HG03520 (cell line): Measurements from ENCODE around the gene ADGRG7.
"Not testable (repeated sequence)": the region's sequence is repeated elsewhere in the genome, so short reads cannot be mapped to it uniquely, and the experiment has no call there.

Source experiments
- ATAC-seq: cut with Tn5 transposase; IDR thresholded peaks from one replicate; pipeline ENCODE4 v1.9.1; 2021; ENCODE audit warnings: mild to moderate bottlenecking, moderate library complexity; ENCODE audit not compliant: unreplicated experiment

The ADGRG7 gene, protein sequence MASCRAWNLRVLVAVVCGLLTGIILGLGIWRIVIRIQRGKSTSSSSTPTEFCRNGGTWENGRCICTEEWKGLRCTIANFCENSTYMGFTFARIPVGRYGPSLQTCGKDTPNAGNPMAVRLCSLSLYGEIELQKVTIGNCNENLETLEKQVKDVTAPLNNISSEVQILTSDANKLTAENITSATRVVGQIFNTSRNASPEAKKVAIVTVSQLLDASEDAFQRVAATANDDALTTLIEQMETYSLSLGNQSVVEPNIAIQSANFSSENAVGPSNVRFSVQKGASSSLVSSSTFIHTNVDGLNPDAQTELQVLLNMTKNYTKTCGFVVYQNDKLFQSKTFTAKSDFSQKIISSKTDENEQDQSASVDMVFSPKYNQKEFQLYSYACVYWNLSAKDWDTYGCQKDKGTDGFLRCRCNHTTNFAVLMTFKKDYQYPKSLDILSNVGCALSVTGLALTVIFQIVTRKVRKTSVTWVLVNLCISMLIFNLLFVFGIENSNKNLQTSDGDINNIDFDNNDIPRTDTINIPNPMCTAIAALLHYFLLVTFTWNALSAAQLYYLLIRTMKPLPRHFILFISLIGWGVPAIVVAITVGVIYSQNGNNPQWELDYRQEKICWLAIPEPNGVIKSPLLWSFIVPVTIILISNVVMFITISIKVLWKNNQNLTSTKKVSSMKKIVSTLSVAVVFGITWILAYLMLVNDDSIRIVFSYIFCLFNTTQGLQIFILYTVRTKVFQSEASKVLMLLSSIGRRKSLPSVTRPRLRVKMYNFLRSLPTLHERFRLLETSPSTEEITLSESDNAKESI

DNA sequence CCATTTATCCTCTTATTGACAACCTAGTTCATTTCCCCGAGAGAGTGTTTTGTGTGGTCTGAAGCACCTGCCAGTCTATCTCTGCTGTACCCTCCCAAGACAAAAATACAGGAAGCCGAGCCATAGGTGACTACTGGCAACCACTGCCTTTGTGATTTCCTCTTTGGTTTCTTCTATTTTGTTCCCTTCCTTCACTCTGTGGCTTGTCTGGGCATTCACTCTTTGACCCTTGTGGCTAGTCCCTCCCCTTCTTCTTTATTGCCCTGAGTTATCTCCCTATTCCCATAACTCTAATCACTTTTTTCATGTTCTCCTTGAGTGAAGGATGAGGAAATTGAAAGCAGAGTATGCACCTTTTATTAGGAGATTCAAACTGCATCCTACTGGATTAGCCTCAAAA is at the start of gene ADGRG7:
Gene ADGRG7, plus strand, starts transcription at position 297 of the 400 bp plus-strand sequence. CDS start 256 bp downstream, outside the sequence.
- no peak for ATAC-seq

- no peak for ATAC-seq
Observed at GRCh38 chr3:100560426-100560825, 49.0 kb upstream of the ADGRG7 start.

- ATAC-seq: no peak
Observed at GRCh38 chr3:100561459-100562158, 47.8 kb upstream of the ADGRG7 start.

DNA sequence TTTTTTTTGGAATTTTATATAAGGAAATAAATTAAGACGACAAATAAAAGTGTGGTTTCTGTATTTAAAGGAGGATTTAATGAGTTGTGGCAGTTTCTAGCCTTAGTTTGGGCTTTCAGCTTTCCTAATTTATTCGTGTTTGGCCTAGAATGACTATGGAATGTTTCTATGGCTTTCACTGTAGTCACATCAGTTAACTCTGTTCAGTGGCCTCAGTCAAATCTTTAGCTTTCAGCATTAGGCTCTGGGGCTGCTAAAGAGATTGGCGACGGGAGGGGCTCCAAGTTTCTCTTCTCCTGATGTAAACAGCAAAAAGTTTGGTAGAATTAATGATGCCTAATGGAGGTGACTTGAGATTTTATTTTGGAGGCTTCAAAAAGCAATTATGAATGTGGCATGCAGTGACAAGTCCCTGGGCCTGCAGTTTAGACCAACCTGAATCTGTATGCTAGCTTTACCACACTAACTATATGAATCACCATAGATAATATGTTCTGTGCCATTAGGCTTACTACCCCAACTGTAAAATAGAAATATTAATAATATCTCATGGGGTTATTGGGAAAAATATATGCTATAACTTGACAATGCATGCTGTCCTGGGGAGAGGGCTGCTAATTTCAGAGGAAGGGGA is 47.1 kb upstream of the ADGRG7 start:
- no peak for ATAC-seq

- no peak for ATAC-seq
Observed at GRCh38 chr3:100563228-100563627, 46.2 kb upstream of the ADGRG7 start.

GRCh38 chr3:100563652-100564211 is 45.7 kb upstream of the ADGRG7 start:
- no peak for ATAC-seq

GRCh38 chr3:100570811-100571210 is 38.6 kb upstream of the ADGRG7 start:
- no peak for ATAC-seq

DNA sequence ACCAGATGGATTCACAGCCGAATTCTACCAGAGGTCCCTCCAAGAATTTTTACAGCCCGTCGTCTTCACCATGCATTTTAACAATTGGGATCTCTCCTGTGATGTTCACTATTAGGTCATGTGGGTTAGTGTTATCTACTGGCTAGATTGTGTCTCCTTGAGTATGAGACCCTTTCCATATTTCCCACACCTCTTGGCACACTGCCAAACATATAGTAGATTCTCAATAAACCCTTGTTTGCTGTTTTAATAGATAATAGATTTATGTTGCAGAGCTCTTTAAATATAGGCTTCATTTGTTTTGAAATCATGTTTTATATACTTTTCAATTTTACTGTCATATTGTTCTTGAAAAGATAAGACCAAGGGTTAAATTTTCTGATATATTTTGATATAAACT is 34.9 kb upstream of the ADGRG7 start:
- ATAC-seq: no peak

GRCh38 chr3:100575704-100576103 is 33.7 kb upstream of the ADGRG7 start:
- ATAC-seq: no peak

- no peak for ATAC-seq
Observed at GRCh38 chr3:100577382-100578008, 31.9 kb upstream of the ADGRG7 start.

- ATAC-seq: no peak
Observed at GRCh38 chr3:100578646-100579045, 30.8 kb upstream of the ADGRG7 start.

DNA sequence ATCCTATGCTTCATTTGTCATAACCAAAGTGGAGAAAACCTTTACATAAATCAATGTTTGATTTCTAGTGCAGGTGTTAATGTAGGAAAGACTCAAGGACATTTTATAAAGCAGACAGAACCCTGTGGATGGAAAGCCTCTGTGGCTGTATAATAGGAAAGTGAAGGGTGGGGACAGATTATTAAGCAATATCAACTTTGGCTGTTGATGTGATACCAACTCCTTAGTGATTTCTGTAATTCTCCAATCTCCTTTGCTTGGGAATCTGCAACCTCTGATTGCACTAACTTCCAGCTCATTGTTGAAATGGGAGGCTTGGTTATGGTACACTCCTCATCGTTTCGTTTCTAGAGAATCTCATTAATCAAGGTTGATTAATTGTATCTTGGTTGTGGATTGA is 29.3 kb upstream of the ADGRG7 start:
- ATAC-seq: no peak

DNA sequence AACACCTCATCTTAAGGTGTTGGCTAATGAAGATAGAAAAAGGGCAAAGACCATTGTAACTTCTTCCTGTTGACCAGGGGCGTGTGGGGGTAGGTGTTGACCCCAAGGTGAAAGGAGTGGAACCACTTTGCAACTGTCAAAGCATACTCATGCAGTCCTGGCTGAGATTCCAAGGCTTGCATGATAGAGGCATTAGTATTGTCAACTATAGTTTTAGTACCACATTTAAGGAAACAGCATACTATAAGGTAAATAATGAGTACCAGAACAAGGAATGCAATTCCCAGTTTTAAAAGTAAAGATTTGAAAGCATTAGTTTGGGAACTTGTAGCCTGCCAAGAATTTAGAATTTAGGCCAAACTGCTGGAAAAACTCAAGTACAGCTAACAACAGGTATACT is 27.8 kb upstream of the ADGRG7 start:
- no peak for ATAC-seq

DNA sequence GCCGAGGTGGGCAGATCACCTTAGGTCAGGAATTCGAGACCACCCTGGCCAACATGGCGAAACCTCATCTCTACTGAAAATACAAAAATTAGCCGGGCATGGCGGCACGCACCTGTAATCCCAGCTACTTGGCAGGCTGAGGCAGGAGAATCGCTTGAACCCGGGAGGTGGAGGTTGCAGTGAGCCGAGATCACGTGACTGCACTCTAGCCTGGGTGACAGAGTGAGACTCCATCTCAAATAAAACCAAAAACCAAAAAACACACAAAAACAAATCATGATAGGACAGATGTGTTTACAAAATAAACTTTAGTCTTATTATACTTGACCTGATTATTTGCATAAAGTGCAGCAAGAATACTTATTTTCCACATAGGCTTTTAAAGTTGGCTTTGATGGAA is 27.2 kb upstream of the ADGRG7 start:
- ATAC-seq: not testable (repeated sequence)

DNA sequence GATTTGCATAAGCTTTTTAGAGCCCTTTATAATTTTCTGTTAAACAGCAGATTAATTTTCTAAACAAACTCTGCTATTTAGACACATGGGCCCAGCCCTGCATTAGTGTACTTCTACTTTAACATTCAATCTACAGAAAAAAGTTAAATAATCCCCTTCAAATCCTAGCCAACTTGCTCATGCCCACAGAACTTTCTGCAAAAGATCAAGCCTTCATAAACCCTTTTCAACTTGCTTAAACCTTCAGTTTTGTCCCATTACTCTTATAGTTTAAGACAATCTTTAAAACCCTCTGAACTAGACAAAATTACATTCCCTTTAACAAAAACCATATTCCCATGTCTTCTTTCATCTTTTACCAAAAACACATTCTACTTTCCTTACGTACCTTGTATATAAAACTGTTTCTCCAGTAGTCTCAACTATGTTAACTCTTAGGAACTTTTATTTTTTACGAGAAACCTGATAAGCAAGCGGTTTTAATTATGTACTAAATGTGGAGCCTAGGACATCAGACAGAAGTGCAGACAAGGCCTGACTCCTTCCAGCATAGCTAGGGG is 25.2 kb upstream of the ADGRG7 start:
- no peak for ATAC-seq

- no peak for ATAC-seq
Observed at GRCh38 chr3:100586832-100587231, 22.6 kb upstream of the ADGRG7 start.

DNA sequence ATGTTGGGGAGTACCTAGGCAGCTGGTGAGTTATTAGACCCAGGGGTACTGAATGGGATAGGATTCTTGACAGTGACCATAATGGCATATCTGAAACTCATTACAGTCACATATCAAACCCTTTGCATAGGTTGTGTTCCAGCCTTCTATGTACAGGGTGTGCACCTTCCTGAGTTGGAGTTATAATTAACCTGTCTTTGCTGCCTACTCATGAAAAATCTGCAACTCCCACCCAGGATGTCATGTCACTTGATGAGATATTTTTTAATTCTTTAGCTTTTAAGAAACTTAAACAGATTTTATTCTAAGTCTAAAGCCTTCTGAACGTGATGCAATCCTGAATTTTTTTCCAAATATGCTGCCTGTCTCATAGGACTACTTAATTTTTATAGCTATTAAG is 21.1 kb upstream of the ADGRG7 start:
- no peak for ATAC-seq

DNA sequence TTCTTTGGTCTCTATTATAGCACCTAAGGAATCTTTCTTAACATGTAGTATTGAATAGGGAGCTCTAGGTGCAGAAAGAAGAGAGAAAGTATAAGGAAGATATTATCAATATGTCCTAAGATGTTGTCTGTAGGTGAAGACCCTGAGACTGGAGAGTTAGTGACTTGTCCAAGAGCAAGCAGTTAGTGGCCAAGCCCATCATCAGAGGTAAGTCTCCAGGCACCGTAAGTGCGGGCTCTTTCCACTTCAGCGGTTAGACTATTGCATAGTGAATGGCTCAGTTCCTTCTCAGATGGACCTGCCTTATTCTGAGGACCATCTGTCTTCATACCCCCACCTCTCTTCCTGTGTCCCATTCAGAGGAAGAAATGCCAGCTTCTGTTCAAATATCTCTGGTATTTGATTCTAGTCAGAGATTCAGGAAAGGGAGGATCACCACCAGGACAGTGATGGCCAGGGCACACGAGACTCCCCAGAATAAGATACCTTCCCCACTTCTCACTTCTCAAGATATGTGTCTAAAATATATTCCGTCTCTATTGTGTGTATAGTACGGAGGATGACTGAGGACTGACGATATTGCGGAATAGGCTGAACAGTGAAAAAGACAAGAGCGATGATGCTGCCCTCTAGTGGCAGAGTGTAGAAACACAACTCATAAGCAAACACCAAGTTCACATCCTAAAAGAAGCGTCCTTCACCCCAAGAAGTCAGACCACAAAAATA is 19.1 kb upstream of the ADGRG7 start:
- peak; percentile 81 for ATAC-seq

DNA sequence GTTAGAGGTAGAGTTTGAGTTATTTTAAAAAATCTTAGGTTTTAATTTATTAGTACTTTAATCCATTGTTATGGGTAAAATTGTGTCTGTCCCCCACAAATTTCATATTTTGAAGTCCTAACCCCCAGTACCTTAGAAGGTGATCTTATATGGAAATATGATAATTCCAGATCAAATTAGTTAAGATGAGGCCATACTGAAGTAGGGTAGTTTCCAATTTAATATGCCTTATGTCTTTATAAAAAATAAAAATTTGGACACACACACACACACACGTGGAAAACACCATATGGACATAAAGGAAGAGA is 18.6 kb upstream of the ADGRG7 start:
- no peak for ATAC-seq
